ENCODE results near the gene WIPF2.

WIPF2 gene

GRCh38 chr17:40318830-40319391, 99.8 kb downstream of the WIPF2 start:
- Histone ChIP-seq H3K4me3 (ENCODE audit: low read depth, low read length) (peak overlapping the region; percentile 98), H3K79me2 (peaks cover 43% of the 10 kb centered on the region), H3K27me3 (ENCODE audit: control insufficient read depth, insufficient read depth, low read length) (no peaks in the 10 kb centered on the region), H3K27ac (peak overlapping the region; percentile 66), H3K9me3 (ENCODE audit: control insufficient read depth, low read length) (no peaks in the 10 kb centered on the region), H3K4me2 (ENCODE audit: low read length) (peak overlapping the region; percentile 95), H3K4me1 (peaks cover 42% of the 10 kb centered on the region), H2AFZ (peak overlapping the region; percentile 93), H3K36me3 (ENCODE audit: control insufficient read depth, insufficient read depth, low read length) (no peaks in the 10 kb centered on the region), H3K9ac (peak overlapping the region; percentile 65)
- no peak for TF ChIP-seq CTCF (IDR thresholded peaks at IDR 0.05)

GRCh38 chr17:40319651-40320540, 100.8 kb downstream of the WIPF2 start:
- Histone ChIP-seq H3K27ac (peak overlapping the region; percentile 82), H3K9ac (no peak overlapping the region)

GRCh38 chr17:40320756-40321523, 101.8 kb downstream of the WIPF2 start:
- Histone ChIP-seq H3K4me1 (peaks cover 39% of the 10 kb centered on the region), H3K4me3 (ENCODE audit: low read depth, low read length) (no peak overlapping the region), H3K9ac (no peak overlapping the region), H3K36me3 (ENCODE audit: control insufficient read depth, insufficient read depth, low read length) (no peaks in the 10 kb centered on the region), H3K9me3 (ENCODE audit: control insufficient read depth, low read length) (no peaks in the 10 kb centered on the region), H2AFZ (no peak overlapping the region), H3K27me3 (ENCODE audit: control insufficient read depth, insufficient read depth, low read length) (no peaks in the 10 kb centered on the region), H3K79me2 (peaks cover 46% of the 10 kb centered on the region), H3K4me2 (ENCODE audit: low read length) (no peak overlapping the region), H3K27ac (peak overlapping the region; percentile 82)
- no peak for TF ChIP-seq CTCF (IDR thresholded peaks at IDR 0.05)

More at GRCh38 chr17:40319651-40320540, 100.8 kb downstream of the WIPF2 start:
- Histone ChIP-seq H3K4me1 (peaks cover 40% of the 10 kb centered on the region), H3K79me2 (peaks cover 43% of the 10 kb centered on the region), H3K4me3 (ENCODE audit: low read depth, low read length) (no peak overlapping the region), H2AFZ (no peak overlapping the region), H3K36me3 (ENCODE audit: control insufficient read depth, insufficient read depth, low read length) (no peaks in the 10 kb centered on the region), H3K9me3 (ENCODE audit: control insufficient read depth, low read length) (no peaks in the 10 kb centered on the region), H3K27me3 (ENCODE audit: control insufficient read depth, insufficient read depth, low read length) (no peaks in the 10 kb centered on the region), H3K4me2 (ENCODE audit: low read length) (peak overlapping the region; percentile 45)
- TF ChIP-seq CTCF (IDR thresholded peaks at IDR 0.05): no peak

GRCh38 chr17:40321524-40321929, 102.4 kb downstream of the WIPF2 start:
- peaks cover 51% of the 10 kb centered on the region for H3K79me2 ChIP-seq
- H3K9me3 ChIP-seq (ENCODE audit: control insufficient read depth, low read length): no peaks in the 10 kb centered on the region
- peak overlapping the region; percentile 90 for H3K4me2 ChIP-seq (ENCODE audit: low read length)
- H3K4me3 ChIP-seq (ENCODE audit: low read depth, low read length): peak overlapping the region; percentile 66
- TF ChIP-seq CTCF (IDR thresholded peaks at IDR 0.05): no peak
- H3K9ac ChIP-seq: no peak overlapping the region
- peaks cover 39% of the 10 kb centered on the region for H3K4me1 ChIP-seq
- peak overlapping the region; percentile 82 for H3K27ac ChIP-seq
- H3K36me3 ChIP-seq (ENCODE audit: control insufficient read depth, insufficient read depth, low read length): no peaks in the 10 kb centered on the region
- H2AFZ ChIP-seq: no peak overlapping the region
- no peaks in the 10 kb centered on the region for H3K27me3 ChIP-seq (ENCODE audit: control insufficient read depth, insufficient read depth, low read length)

Data from parathyroid adenoma (tissue), 2 donors.